AG04449 (cell line): ENCODE data around the gene ZNF695.

Source experiments
- CTCF ChIA-PET: fragments of 350-600 bp; formaldehyde crosslinking; extraction: SDS; loops from one replicate; lab custom pipeline; 2021; ENCODE audit warnings: antibody characterized with exemption; lab: Yijun Ruan, JAX
- POLR2A ChIA-PET: fragments of 400-600, 350-600 bp; formaldehyde crosslinking; extraction: SDS; loops from one replicate; lab custom pipeline; 2020; ENCODE audit warnings: antibody characterized with exemption, inconsistent platforms; lab: Yijun Ruan, JAX
- DNase-seq: peaks from one replicate; pipeline ENCODE4 v3.0.0-alpha.2; 2010; ENCODE audit warnings: low read depth, low spot score
- H3K4me3 ChIP-seq: 2 replicates; pipeline ENCODE4 v1.5.1; 2011; ENCODE audit warnings: low read depth, mild to moderate bottlenecking, control low read depth, low read length
- TF ChIP-seq, protein P1 (sequence below): IDR thresholded peaks from one replicate; pipeline ENCODE4 v1.5.1; 2011; ENCODE audit warnings: mild to moderate bottlenecking, moderate library complexity, low read length, control low read depth, inconsistent platforms; ENCODE audit not compliant: insufficient read depth; ENCODE audit errors: missing control alignments

Gene ZNF695

DNA sequence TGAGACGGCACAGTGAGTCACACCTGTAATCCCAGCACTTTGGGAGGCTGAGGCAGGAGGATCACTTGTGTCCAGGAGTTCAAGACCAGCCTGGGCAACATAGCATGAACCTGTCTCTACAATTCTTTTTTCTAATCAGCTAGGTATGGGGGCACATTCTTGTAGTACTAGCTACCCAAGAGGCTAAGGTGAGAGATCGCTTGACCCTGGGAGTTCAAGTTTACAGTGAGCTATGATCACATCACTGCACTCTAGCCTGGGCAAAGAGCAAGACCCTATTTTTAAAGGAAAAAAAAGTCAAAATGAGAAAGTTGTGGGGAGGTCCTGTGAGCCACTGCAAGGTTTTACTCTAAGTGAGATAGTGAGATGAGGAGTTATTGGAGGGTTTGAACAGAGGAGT lies 41.4 kb downstream of the ZNF695 start:
- TF ChIP-seq, protein P1, sequence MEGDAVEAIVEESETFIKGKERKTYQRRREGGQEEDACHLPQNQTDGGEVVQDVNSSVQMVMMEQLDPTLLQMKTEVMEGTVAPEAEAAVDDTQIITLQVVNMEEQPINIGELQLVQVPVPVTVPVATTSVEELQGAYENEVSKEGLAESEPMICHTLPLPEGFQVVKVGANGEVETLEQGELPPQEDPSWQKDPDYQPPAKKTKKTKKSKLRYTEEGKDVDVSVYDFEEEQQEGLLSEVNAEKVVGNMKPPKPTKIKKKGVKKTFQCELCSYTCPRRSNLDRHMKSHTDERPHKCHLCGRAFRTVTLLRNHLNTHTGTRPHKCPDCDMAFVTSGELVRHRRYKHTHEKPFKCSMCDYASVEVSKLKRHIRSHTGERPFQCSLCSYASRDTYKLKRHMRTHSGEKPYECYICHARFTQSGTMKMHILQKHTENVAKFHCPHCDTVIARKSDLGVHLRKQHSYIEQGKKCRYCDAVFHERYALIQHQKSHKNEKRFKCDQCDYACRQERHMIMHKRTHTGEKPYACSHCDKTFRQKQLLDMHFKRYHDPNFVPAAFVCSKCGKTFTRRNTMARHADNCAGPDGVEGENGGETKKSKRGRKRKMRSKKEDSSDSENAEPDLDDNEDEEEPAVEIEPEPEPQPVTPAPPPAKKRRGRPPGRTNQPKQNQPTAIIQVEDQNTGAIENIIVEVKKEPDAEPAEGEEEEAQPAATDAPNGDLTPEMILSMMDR, result no peak
- H3K4me3 ChIP-seq, result no peak overlapping the region
- CTCF ChIA-PET, result no interaction called here
- POLR2A ChIA-PET, result no interaction called here
- no peak for DNase-seq

DNA sequence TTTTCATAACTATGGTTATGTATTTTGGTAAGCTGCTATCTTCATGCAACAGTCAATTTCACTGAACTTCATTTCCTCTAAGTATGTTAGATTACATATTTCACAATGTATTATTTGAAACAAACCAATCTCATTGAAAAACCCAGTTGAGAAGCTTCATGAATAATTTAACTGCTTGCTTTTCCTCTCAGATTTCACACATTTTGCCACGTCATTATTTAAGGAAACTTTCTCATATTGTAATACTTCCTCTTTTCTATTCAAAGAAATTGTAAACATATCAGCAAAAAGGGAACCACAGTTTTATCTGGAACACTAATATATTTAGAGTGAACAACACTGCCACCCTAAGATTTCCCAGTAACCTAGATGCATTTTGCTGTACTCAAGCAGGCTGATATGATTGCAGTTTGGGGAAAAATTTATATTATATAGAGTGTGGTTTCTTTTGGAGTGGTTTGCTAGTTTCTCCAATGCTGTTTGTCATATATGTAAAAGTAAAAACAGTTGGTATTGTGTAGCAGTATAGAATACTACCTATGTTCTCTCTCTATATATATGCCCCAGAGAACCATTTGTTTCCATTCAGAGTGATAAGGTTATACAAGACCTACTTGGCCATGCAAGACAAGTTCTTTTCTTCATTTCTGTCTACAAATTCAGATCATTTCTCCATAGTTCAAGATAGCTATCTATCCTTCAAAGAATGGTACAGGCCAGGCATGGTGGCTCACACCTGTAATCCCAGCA lies 47.7 kb downstream of the ZNF695 start:
- TF ChIP-seq, protein P1, result no peak
- DNase-seq, result no peak
- POLR2A ChIA-PET, result no interaction called here
- CTCF ChIA-PET, result no interaction called here
- no peak overlapping the region for H3K4me3 ChIP-seq

DNA sequence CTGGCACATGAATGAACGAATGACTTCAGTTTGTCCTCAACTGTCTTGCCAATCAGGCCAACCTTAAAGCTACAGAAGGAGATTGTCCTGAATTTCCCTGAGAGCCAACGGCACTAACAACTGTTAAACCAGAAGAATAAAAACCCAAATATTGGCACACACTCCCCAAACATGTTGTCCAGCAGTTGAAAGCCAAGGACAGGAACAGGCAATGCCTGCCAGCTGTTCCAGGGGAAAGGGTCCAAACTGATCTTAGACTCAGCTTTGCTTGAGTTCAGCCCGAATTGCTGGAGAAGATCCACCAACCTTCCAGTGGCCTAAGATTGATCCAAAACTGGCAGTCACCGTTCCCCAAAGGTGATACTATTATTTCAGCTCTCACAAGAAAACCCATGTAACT lies 53.7 kb downstream of the ZNF695 start:
- DNase-seq, result no peak
- POLR2A ChIA-PET, result no interaction called here
- CTCF ChIA-PET, result no interaction called here
- TF ChIP-seq, protein P1, result no peak
- no peak overlapping the region for H3K4me3 ChIP-seq

DNA sequence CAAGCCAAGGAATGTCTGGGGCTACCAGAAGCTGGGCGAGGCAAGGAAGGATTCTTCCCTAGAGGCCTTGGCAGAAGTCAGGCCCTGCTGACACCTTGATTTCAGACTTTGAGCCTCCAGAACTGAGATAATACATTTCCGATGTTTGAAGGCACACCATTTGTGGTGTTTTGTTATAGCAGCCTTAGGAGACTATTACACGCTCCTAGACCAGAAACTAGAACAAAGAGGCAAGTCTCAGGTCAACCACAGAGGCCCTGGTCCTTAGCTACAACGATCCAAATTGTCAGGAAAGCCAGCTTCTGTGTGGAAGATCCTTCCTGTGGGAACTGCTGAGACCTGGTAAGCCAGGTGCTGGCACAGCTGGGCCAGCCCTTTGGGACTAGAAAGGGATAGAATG lies 56.4 kb downstream of the ZNF695 start:
- ChIA-PET CTCF (no interaction called here), POLR2A (no interaction called here)
- DNase-seq, result no peak
- no peak overlapping the region for H3K4me3 ChIP-seq
- TF ChIP-seq, protein P1, result no peak

DNA sequence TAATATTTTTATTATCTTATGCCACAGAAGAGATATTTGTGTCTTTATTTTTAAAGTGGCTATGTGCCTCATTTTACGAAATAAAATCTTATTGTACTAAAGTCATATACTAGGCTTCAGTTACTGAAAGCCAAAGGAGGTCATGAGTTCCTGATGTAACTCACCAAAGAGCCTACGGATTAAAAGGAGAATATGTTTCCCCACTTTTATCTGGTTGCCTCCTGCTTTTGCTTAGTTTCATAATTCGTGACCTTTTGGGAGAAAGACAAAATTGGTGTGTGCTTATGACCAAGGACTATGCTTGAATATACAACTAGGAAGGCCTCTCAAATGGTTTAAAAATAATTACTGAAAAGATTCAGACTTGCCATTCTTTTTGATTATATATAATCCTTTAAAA lies 57.9 kb downstream of the ZNF695 start:
- POLR2A ChIA-PET, result no interaction called here
- CTCF ChIA-PET, result no interaction called here
- no peak overlapping the region for H3K4me3 ChIP-seq
- TF ChIP-seq, protein P1, result no peak
- DNase-seq, result no peak

DNA sequence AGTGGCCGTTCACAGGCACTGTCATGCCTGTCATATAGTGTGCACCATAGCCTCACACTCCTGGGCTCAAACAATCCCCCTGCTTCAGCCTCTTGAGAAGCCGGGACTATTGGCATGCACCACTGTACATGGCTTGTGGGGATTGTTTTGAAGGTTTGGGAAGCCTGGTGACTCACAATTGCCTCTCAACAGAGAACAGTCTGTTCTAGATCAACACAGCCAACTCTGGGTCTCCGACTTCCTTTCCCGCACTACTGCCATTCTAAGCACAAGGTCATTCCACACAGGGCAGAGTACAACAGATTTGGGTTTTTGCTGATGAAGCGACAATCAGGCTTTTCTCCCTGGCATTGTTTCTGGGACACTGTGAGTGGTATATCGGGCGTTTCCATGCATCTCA lies 60.6 kb downstream of the ZNF695 start:
- no peak for DNase-seq
- H3K4me3 ChIP-seq, result no peak overlapping the region
- CTCF ChIA-PET, result no interaction called here
- POLR2A ChIA-PET, result no interaction called here
- TF ChIP-seq, protein P1, result no peak
